OCI-M2 (cell line): Measurements from ENCODE around the gene GRIK4.
"Not testable (repeated sequence)": the region's sequence is repeated elsewhere in the genome, so short reads cannot be mapped to it uniquely, and the experiment has no call there.

Source experiments
- DNase-seq: peaks from one replicate; lab custom pipeline; 2025; ENCODE audit not compliant: unreplicated experiment; lab: John Stamatoyannopoulos, UW

GRIK4 gene

GRCh38 chr11:120511116-120511819, at the start of gene GRIK4:
GRIK4 (plus strand) TSS chr11:120511748; CDS start chr11:120660319, 148,571 bp downstream.
- no peak for DNase-seq

- no peak for DNase-seq
These were observed 48.7 kb upstream of the GRIK4 start for GRCh38 chr11:120462825-120463224.

GRCh38 chr11:120465921-120466534, 45.5 kb upstream of the GRIK4 start:
- DNase-seq: no peak

- DNase-seq: no peak
These were observed 43.9 kb upstream of the GRIK4 start for GRCh38 chr11:120467627-120468026.

GRCh38 chr11:120471131-120471530, 40.4 kb upstream of the GRIK4 start:
- no peak for DNase-seq

GRCh38 chr11:120471994-120472393, 39.6 kb upstream of the GRIK4 start:
- DNase-seq: no peak

- DNase-seq: no peak
These were observed 38.0 kb upstream of the GRIK4 start for GRCh38 chr11:120473503-120473902.

GRCh38 chr11:120482149-120482548, 29.4 kb upstream of the GRIK4 start:
- DNase-seq: no peak

- no peak for DNase-seq
These were observed 26.8 kb upstream of the GRIK4 start for GRCh38 chr11:120484722-120485121.

GRCh38 chr11:120486138-120486537, 25.4 kb upstream of the GRIK4 start:
- no peak for DNase-seq

- DNase-seq: no peak
These were observed 21.7 kb upstream of the GRIK4 start for GRCh38 chr11:120489799-120490198.

GRCh38 chr11:120492486-120492885, 19.1 kb upstream of the GRIK4 start:
- no peak for DNase-seq

- DNase-seq: no peak
These were observed 17.0 kb upstream of the GRIK4 start for GRCh38 chr11:120494595-120494994.

- no peak for DNase-seq
These were observed 12.5 kb upstream of the GRIK4 start for GRCh38 chr11:120499088-120499487.

GRCh38 chr11:120499859-120500258, 11.7 kb upstream of the GRIK4 start:
- no peak for DNase-seq

GRCh38 chr11:120500414-120501071, 11.0 kb upstream of the GRIK4 start:
- DNase-seq: no peak

- no peak for DNase-seq
These were observed 10.1 kb upstream of the GRIK4 start for GRCh38 chr11:120501440-120501839.

- no peak for DNase-seq
These were observed 9.4 kb upstream of the GRIK4 start for GRCh38 chr11:120501976-120502755.

GRCh38 chr11:120503529-120503928, 8.0 kb upstream of the GRIK4 start:
- not testable (repeated sequence) for DNase-seq

- DNase-seq: no peak
These were observed 5.6 kb upstream of the GRIK4 start for GRCh38 chr11:120505801-120506425.
